B cell (primary cell): ENCODE measurements around the gene PHF21B. TPM values are rescaled to one million over a fixed set of nuclear protein-coding genes. Genes with fewer than 3 reads are reported as not detected.

ENCODE experiments used
- ATAC-seq: fragments of 200-7000 bp; cut with Tn5 transposase; one replicate; pipeline ENCODE4 v1.10.0; 2021; ENCODE audit warnings: low read depth, mild to moderate bottlenecking, moderate number of reproducible peaks, moderate library complexity
- CTCF ChIA-PET: fragments of 350-600 bp; sonication (Branson Sonifier 250); formaldehyde crosslinking; loops from one replicate; lab custom pipeline; 2021; ENCODE audit warnings: antibody characterized with exemption, inconsistent platforms; lab: Charles Lee
- POLR2A ChIA-PET: fragments of 350-600 bp; sonication (Branson Sonifier 250); formaldehyde crosslinking; loops from one replicate; lab custom pipeline; 2021; ENCODE audit warnings: antibody characterized with exemption; lab: Charles Lee
- DNase-seq: peaks from one replicate; pipeline ENCODE4 v3.0.0; 2013
- H2AFZ ChIP-seq: 2 replicates; pipeline ENCODE4 v1.6.1; 2012; ENCODE audit warnings: mild to moderate bottlenecking, low read depth, low read length; ENCODE audit not compliant: insufficient read depth, poor library complexity, severe bottlenecking
- H3K27ac ChIP-seq, 2 donors: 1 replicate in 1 of 2; 2 replicates in 1 of 2; pipeline ENCODE4 v1.5.1; 2012 to 2013; ENCODE audit warnings: low read length in 2 of 2, mild to moderate bottlenecking in 2 of 2, moderate library complexity in 1 of 2
- H3K27me3 ChIP-seq, 4 experiments: fragments of 200-600 bp in 1 of 4; sonication (generic) in 1 of 4; replicated peaks in 1 of 4; 1 replicate in 2 of 4; 2 replicates in 2 of 4; pipeline versions ENCODE4 v1.6.1 to v1.7.0; 2013 to 2016; ENCODE audit warnings: low read length in 3 of 4, mild to moderate bottlenecking in 2 of 4, mixed read lengths in 1 of 4, moderate library complexity in 1 of 4; ENCODE audit not compliant: insufficient read depth in 4 of 4, control insufficient read depth in 3 of 4; ENCODE audit errors: control extremely low read depth in 1 of 4
- H3K36me3 ChIP-seq, 2 experiments: replicated peaks in 1 of 2; 1 replicate in 1 of 2; 2 replicates in 1 of 2; pipeline versions ENCODE4 v1.6.1 to v1.7.1; 2013; ENCODE audit warnings: low read length in 1 of 2; ENCODE audit not compliant: insufficient read depth in 2 of 2, control insufficient read depth in 1 of 2; ENCODE audit errors: control extremely low read depth in 1 of 2, extremely low read depth in 1 of 2
- H3K4me1 ChIP-seq, 2 donors: fragments of 200-600 bp in 1 of 2; sonication (generic) in 1 of 2; 1 replicate in 1 of 2; 2 replicates in 1 of 2; pipeline versions ENCODE4 v1.5.1 to v1.6.1; 2013 to 2017; ENCODE audit warnings: low read length in 2 of 2; ENCODE audit not compliant: control insufficient read depth in 2 of 2, insufficient read depth in 2 of 2
- H3K4me2 ChIP-seq: replicated peaks from 2 replicates; pipeline ENCODE3; 2012; ENCODE audit warnings: mild to moderate bottlenecking, low read depth, low read length; ENCODE audit not compliant: poor library complexity, severe bottlenecking
- H3K4me3 ChIP-seq, 5 experiments: fragments of 200-600 bp in 1 of 5; sonication (generic) in 1 of 5; 1 replicate in 3 of 5; 2 replicates in 2 of 5; pipeline versions ENCODE4 v1.5.1 to v1.7.0; 2011 to 2016; ENCODE audit warnings: low read length in 4 of 5, mild to moderate bottlenecking in 4 of 5, low read depth in 2 of 5, control low read depth in 1 of 5, moderate library complexity in 1 of 5; ENCODE audit not compliant: insufficient read depth in 1 of 5; ENCODE audit errors: control extremely low read depth in 1 of 5, extremely low read depth in 1 of 5
- H3K79me2 ChIP-seq: fragments of 200-600 bp; sonication (generic); one replicate; pipeline ENCODE4 v1.6.0; 2016; ENCODE audit warnings: low read length; ENCODE audit not compliant: control insufficient read depth, insufficient read depth
- H3K9ac ChIP-seq: fragments of 200-600 bp; sonication (generic); 2 replicates; pipeline ENCODE4 v1.6.1; 2017; ENCODE audit warnings: mild to moderate bottlenecking, low read length, moderate library complexity
- H3K9me3 ChIP-seq, 3 donors: one replicate each; pipeline versions ENCODE4 v1.6.1 to v1.7.1; 2013; ENCODE audit warnings: low read length in 2 of 3; ENCODE audit not compliant: control insufficient read depth in 2 of 3, insufficient read depth in 1 of 3; ENCODE audit errors: control extremely low read depth in 1 of 3
- H4K20me1 ChIP-seq: 2 replicates; pipeline ENCODE4 v1.6.0; 2012; ENCODE audit warnings: mild to moderate bottlenecking, low read length; ENCODE audit not compliant: insufficient read depth, control insufficient read depth, poor library complexity, severe bottlenecking
- H3K27ac Mint-ChIP-seq: one replicate; pipeline ENCODE4 v1.8.0; 2021; ENCODE audit warnings: mixed read lengths
- H3K27me3 Mint-ChIP-seq: one replicate; pipeline ENCODE4 v1.8.0; 2021; ENCODE audit warnings: mixed read lengths
- H3K4me1 Mint-ChIP-seq: one replicate; pipeline ENCODE4 v1.8.0; 2021; ENCODE audit warnings: mixed read lengths
- H3K4me3 Mint-ChIP-seq: one replicate; pipeline ENCODE4 v1.8.0; 2021; ENCODE audit warnings: mixed read lengths
- H3K9me3 Mint-ChIP-seq: one replicate; pipeline ENCODE4 v1.8.0; 2022; ENCODE audit warnings: mixed read lengths; ENCODE audit not compliant: insufficient read depth
- EZH2 ChIP-seq: IDR thresholded peaks from 2 replicates; pipeline ENCODE4 v1.6.1; 2012; ENCODE audit warnings: borderline replicate concordance, low read depth, mild to moderate bottlenecking, moderate library complexity, low read length; ENCODE audit not compliant: insufficient read depth, poor library complexity, severe bottlenecking
- WGBS: methylation state at CpG from one replicate; pipeline ENCODE4 v1.1.5; 2013; ENCODE audit warnings: missing lambda C conversion rate; ENCODE audit not compliant: insufficient coverage; 5-methylcytosine and 5-hydroxymethylcytosine counted together
- intact Hi-C: fragments of 100-400 bp; cut with micrococcal nuclease; formaldehyde crosslinking; loops from one replicate; pipeline ENCODE4 v1.10.0; 2022
- polyA plus RNA-seq: library from polyadenylated mRNA; depleted of rRNA; stranded (reverse); fragments of >200 nt; gene quantifications from 2 replicates; pipeline ENCODE4 v1.2.3, GENCODE V29; 2012
- total RNA-seq, 2 donors: library from RNA; stranded (reverse); fragments of 120-200 nt in 1 of 2; gene quantifications; 1 replicate in 1 of 2; 2 replicates in 1 of 2; pipeline versions ENCODE4 v1.2.3 to v1.2.4, GENCODE V29; 2013 to 2022
- TF ChIP-seq, protein P1 (sequence below): fragments of 200-600 bp; IDR thresholded peaks from one replicate; pipeline ENCODE4 v1.8.0; 2022; ENCODE audit warnings: antibody characterized with exemption, mild to moderate bottlenecking

Gene PHF21B
- total and polyA plus RNA-seq, 2 donors (not counting 1 experiment from before 2014, with no cell fraction given) = not detected

DNA sequence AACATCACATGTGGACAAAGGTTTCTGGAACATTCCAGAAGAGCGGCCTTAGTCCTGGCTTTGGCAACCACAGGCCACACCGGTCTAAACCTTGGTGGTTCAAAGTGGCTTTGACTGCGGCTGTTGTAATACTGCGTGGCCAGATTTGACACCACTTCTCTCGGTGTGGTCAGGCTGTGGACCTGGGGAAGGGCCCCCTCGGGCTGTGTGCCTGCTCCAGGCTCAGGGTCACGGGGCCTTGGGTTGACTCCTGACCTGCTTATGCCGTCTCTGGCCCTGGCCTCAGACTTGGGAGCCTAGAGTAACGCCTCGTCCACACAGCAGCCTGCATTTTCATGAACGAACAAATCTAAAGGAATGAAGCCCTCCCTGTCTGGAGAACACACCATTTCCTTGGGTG, 118.0 kb downstream of the PHF21B start:
- no peak for TF ChIP-seq EZH2
- TF ChIP-seq, protein P1, sequence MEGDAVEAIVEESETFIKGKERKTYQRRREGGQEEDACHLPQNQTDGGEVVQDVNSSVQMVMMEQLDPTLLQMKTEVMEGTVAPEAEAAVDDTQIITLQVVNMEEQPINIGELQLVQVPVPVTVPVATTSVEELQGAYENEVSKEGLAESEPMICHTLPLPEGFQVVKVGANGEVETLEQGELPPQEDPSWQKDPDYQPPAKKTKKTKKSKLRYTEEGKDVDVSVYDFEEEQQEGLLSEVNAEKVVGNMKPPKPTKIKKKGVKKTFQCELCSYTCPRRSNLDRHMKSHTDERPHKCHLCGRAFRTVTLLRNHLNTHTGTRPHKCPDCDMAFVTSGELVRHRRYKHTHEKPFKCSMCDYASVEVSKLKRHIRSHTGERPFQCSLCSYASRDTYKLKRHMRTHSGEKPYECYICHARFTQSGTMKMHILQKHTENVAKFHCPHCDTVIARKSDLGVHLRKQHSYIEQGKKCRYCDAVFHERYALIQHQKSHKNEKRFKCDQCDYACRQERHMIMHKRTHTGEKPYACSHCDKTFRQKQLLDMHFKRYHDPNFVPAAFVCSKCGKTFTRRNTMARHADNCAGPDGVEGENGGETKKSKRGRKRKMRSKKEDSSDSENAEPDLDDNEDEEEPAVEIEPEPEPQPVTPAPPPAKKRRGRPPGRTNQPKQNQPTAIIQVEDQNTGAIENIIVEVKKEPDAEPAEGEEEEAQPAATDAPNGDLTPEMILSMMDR = no peak
- Histone ChIP-seq H3K27ac (no peak overlapping the region), H3K4me3 (no peak overlapping the region), H3K79me2 (no peaks in the 10 kb centered on the region), H3K9me3 (peaks cover 0 to 3% (median 0%) of the 10 kb centered on the region in 3 donors), H3K4me2 (no peak overlapping the region), H3K9ac (no peak overlapping the region), H4K20me1 (no peaks in the 10 kb centered on the region), H3K36me3 (no peaks in the 10 kb centered on the region), H2AFZ (no peak overlapping the region), H3K4me1 (no peaks in the 10 kb centered on the region), H3K27me3 (no peaks in the 10 kb centered on the region)
- Mint-ChIP-seq H3K4me1 (no peaks in the 10 kb centered on the region), H3K4me3 (no peak overlapping the region), H3K27ac (no peak overlapping the region), H3K9me3 (no peaks in the 10 kb centered on the region), H3K27me3 (no peaks in the 10 kb centered on the region)
- POLR2A ChIA-PET = no interaction called here
- no peak for ATAC-seq
- intact Hi-C loops = no loop called here
- CTCF ChIA-PET = no interaction called here
- 88% methylated on average over 11 of the region's 11 CpGs for WGBS
- DNase-seq = no peak

DNA sequence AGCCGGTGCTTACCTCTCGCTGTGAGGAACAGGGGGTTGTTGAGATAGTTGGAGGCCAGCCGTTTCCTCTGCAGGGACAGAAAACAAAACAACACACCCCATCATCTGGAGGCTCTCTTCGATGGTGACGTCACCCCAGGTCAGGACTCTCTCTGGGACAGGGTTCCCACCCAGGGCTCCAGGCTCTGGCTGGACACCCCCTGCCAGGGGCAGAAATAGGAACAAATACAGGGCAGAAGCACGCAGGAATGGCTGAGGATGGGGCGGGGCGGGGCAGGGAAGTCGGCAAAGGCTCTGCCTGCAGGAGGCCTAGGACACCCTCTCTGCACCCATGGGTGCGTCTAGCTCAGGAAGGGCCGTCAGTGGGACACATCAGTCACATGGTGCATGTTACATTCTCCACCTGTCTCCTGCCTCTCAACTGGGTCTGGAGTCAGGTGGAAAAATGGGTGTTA, 118.5 kb downstream of the PHF21B start:
- no peak overlapping the region for H3K27ac ChIP-seq
- H3K4me1 ChIP-seq = no peaks in the 10 kb centered on the region
- DNase-seq (no peak), ATAC-seq (no peak)
- Mint-ChIP-seq H3K4me3 (no peak overlapping the region), H3K27me3 (no peaks in the 10 kb centered on the region), H3K9me3 (no peaks in the 10 kb centered on the region), H3K27ac (no peak overlapping the region), H3K4me1 (no peaks in the 10 kb centered on the region)
- H3K9ac ChIP-seq = no peak overlapping the region
- no peak overlapping the region for H3K4me3 ChIP-seq
- intact Hi-C loops = no loop called here
- H3K79me2 ChIP-seq = no peaks in the 10 kb centered on the region
- WGBS = 91% methylated on average over 9 of the region's 11 CpGs
- peaks cover 0 to 3% (median 0%) of the 10 kb centered on the region in 3 donors for H3K9me3 ChIP-seq
- no peak overlapping the region for H3K4me2 ChIP-seq
- TF ChIP-seq, protein P1 = no peak
- TF ChIP-seq EZH2 = no peak
- ChIA-PET CTCF (no interaction called here), POLR2A (no interaction called here)
- no peaks in the 10 kb centered on the region for H3K36me3 ChIP-seq
- no peak overlapping the region for H2AFZ ChIP-seq
- no peaks in the 10 kb centered on the region for H4K20me1 ChIP-seq
- no peaks in the 10 kb centered on the region for H3K27me3 ChIP-seq
